ENCODE results near the gene CFAP141.

GRCh38 chr1:154158307-154159125, 47.6 kb downstream of the CFAP141 start:
- TF ChIP-seq, protein P1, sequence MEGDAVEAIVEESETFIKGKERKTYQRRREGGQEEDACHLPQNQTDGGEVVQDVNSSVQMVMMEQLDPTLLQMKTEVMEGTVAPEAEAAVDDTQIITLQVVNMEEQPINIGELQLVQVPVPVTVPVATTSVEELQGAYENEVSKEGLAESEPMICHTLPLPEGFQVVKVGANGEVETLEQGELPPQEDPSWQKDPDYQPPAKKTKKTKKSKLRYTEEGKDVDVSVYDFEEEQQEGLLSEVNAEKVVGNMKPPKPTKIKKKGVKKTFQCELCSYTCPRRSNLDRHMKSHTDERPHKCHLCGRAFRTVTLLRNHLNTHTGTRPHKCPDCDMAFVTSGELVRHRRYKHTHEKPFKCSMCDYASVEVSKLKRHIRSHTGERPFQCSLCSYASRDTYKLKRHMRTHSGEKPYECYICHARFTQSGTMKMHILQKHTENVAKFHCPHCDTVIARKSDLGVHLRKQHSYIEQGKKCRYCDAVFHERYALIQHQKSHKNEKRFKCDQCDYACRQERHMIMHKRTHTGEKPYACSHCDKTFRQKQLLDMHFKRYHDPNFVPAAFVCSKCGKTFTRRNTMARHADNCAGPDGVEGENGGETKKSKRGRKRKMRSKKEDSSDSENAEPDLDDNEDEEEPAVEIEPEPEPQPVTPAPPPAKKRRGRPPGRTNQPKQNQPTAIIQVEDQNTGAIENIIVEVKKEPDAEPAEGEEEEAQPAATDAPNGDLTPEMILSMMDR (IDR thresholded peaks at IDR 0.05; ENCODE audit: poor library complexity, severe bottlenecking): no peak
- no peak for TF ChIP-seq RAD21 (conservative IDR thresholded peaks at IDR 0.05)
- TF ChIP-seq, protein P2, sequence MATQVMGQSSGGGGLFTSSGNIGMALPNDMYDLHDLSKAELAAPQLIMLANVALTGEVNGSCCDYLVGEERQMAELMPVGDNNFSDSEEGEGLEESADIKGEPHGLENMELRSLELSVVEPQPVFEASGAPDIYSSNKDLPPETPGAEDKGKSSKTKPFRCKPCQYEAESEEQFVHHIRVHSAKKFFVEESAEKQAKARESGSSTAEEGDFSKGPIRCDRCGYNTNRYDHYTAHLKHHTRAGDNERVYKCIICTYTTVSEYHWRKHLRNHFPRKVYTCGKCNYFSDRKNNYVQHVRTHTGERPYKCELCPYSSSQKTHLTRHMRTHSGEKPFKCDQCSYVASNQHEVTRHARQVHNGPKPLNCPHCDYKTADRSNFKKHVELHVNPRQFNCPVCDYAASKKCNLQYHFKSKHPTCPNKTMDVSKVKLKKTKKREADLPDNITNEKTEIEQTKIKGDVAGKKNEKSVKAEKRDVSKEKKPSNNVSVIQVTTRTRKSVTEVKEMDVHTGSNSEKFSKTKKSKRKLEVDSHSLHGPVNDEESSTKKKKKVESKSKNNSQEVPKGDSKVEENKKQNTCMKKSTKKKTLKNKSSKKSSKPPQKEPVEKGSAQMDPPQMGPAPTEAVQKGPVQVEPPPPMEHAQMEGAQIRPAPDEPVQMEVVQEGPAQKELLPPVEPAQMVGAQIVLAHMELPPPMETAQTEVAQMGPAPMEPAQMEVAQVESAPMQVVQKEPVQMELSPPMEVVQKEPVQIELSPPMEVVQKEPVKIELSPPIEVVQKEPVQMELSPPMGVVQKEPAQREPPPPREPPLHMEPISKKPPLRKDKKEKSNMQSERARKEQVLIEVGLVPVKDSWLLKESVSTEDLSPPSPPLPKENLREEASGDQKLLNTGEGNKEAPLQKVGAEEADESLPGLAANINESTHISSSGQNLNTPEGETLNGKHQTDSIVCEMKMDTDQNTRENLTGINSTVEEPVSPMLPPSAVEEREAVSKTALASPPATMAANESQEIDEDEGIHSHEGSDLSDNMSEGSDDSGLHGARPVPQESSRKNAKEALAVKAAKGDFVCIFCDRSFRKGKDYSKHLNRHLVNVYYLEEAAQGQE (IDR thresholded peaks at IDR 0.05; ENCODE audit: borderline replicate concordance): no peak
- no peak for TF ChIP-seq EZH2 (IDR thresholded peaks at IDR 0.05; ENCODE audit: borderline replicate concordance, insufficient read depth, low read length, poor library complexity, severe bottlenecking)
- TF ChIP-seq POLR2AphosphoS5 (IDR thresholded peaks at IDR 0.05): no peak
